ENCODE measurements around the gene NXPH4.
A peak's percentile ranks its signal among the peaks of the same experiment; 100 is the strongest.

DNA sequence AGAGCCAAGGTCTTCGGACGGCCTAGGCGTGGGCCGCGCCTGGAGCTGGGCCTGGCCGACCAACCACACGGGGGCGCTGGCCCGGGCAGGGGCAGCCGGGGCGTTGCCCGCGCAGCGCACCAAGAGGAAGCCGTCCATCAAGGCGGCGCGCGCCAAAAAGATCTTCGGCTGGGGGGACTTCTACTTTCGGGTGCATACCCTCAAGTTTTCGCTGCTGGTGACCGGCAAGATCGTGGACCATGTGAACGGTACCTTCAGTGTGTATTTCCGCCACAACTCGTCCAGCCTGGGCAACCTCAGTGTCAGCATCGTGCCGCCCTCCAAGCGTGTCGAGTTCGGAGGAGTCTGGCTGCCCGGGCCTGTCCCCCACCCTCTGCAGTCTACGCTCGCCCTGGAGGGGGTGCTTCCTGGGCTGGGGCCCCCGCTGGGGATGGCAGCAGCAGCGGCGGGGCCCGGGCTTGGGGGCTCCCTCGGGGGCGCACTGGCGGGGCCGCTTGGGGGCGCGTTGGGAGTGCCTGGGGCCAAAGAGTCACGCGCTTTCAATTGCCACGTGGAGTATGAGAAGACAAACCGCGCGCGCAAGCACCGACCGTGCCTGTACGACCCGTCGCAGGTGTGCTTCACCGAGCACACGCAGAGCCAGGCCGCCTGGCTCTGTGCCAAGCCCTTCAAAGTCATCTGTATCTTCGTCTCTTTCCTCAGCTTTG lies 8.5 kb downstream of the NXPH4 start:
- TF ChIP-seq NFIC (IDR thresholded peaks at IDR 0.05) = peak; percentile 70
- TF ChIP-seq ZBTB7A (IDR thresholded peaks at IDR 0.05; ENCODE audit: low read depth) = no peak
- TF ChIP-seq CEBPB (IDR thresholded peaks at IDR 0.05) = no peak
- TF ChIP-seq CREB1 (IDR thresholded peaks at IDR 0.05; ENCODE audit: low read depth) = no peak
